ENCODE results near the gene UBE2J2. TPM values are rescaled to one million over a fixed set of nuclear protein-coding genes. Genes with fewer than 3 reads are reported as not detected.

Gene UBE2J2
- total RNA-seq, 2 donors from 2014 or later: 68.7 to 78.0 TPM

DNA sequence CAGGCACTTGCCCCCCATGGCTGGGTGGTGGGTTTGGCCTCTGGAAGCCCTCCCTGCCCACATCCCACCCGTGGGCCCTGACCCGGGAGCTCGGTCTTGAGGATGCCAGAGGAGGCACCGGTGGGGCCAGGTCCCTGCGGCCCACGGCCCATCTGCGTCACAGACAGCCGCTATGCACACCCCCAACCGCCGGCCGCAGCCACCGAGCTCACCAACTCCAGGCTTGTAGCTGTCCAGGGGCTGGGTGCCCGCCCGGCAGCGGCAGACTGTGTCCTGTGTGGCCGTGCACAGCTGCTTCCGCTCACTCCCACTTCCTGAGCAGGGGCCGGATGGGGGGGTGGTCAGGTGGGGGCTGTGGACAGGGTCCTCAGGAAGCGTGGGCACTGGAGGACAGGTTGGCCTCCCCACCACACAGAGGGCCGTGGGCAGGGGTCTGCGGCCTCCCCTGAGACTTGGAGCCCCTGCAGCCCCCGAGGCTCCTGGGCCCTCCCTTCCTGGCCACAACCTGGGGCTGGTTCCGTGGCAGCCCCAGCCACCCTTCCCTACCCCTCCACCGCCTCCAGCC is 60.8 kb downstream of the UBE2J2 start:
- Mint-ChIP-seq H3K36me3 (ENCODE audit: low read depth) (peaks cover 100% of the 10 kb centered on the region), H3K27me3 (no peaks in the 10 kb centered on the region), H3K4me1 (peaks cover 10% of the 10 kb centered on the region), H3K27ac (no peak overlapping the region), H3K4me3 (peak overlapping the region; percentile 95), H3K9me3 (no peaks in the 10 kb centered on the region)
- no peak for ATAC-seq (replicated peaks)

GRCh38 chr1:1211541-1212441 is 61.9 kb downstream of the UBE2J2 start:
- Mint-ChIP-seq H3K27me3 (no peaks in the 10 kb centered on the region), H3K4me3 (peak overlapping the region; percentile 95), H3K27ac (peak overlapping the region; percentile 96), H3K9me3 (no peaks in the 10 kb centered on the region), H3K36me3 (ENCODE audit: low read depth) (peaks cover 96% of the 10 kb centered on the region), H3K4me1 (peaks cover 10% of the 10 kb centered on the region)
- ATAC-seq (replicated peaks): no peak

DNA sequence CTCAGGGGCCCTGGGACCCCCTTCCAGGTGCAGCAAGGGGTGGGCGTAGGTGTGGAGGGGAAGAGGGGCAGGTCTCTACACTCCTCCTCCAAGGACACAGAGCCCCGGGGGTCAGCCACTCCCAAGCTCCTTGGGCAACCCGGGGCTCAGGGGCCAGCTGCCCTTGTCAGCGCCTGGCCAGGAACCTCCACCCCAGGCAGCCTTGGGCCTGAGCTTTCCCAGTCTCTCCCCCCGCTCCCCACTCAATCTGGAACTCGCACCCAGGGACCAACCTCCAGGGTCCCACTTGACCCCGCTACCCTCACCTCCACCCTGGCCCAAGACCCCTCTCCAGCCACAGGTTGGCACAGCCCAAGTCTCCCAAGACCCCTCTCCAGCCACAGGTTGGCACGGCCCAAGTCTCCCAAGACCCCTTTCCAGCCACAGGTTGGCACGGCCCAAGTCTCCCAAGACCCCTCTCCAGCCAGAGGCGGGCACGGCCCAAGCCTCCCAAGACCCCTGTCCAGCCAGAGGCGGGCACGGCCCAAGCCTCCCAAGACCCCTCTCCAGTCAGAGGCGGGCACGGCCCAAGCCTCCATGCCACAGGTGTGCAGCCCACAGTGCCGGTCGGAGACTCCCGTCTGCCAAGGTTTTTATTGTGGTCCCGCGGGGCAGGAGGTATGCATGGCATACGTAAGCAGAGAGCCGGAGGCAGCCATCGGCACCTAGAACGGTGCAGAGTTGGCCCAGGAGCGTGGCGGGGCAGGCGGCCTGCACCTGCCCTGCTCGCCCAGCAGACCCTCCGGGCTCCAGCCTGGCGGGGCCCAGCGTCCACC is 62.7 kb downstream of the UBE2J2 start:
- peak overlapping the region; percentile 95 for H3K4me3 Mint-ChIP-seq
- ATAC-seq (replicated peaks): no peak
- H3K27ac Mint-ChIP-seq: peak overlapping the region; percentile 96
- H3K9me3 Mint-ChIP-seq: no peaks in the 10 kb centered on the region
- no peaks in the 10 kb centered on the region for H3K27me3 Mint-ChIP-seq
- H3K4me1 Mint-ChIP-seq: peaks cover 6% of the 10 kb centered on the region
- peaks cover 96% of the 10 kb centered on the region for H3K36me3 Mint-ChIP-seq (ENCODE audit: low read depth)

DNA sequence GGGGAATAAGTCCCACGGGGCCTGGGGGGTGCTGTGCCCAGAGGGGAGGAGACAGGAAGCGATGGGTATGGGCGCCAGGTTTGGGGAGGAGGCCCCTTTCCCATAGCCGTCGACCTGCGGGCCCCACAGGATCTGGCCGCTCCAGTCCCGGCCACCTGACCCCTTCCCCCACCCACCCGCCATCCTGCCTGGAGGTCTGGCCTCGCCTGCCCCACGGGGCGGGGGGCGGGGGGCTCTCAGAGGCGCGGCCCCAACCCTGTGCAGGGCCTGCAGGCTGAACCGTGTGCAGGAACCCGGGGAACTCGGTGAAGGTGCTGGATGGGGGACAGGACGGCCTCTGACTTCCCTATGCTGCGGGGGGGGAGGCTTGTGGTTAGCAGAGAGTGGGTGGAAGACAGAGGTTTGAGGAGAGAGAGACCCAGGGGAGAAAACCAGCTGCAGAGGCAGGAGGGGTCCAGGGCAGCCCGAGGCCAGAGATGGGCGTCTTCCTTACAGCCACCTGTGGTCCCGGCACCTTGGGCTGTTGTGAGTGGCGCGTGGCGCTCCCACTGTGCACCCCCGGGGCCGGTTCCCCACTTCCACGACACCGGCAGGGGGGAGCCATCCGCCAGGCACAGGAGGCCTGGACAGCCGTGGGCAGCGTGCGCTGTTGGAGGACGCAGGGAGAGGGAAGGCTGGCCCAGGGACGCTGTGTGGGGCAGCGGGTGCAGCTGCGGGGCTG is 64.8 kb downstream of the UBE2J2 start:
- peak overlapping the region; percentile 95 for H3K4me3 Mint-ChIP-seq
- H3K9me3 Mint-ChIP-seq: no peaks in the 10 kb centered on the region
- no peaks in the 10 kb centered on the region for H3K27me3 Mint-ChIP-seq
- H3K27ac Mint-ChIP-seq: peak overlapping the region; percentile 96
- peaks cover 96% of the 10 kb centered on the region for H3K36me3 Mint-ChIP-seq (ENCODE audit: low read depth)
- ATAC-seq (replicated peaks): peak; percentile 23
- H3K4me1 Mint-ChIP-seq: peaks cover 6% of the 10 kb centered on the region

DNA sequence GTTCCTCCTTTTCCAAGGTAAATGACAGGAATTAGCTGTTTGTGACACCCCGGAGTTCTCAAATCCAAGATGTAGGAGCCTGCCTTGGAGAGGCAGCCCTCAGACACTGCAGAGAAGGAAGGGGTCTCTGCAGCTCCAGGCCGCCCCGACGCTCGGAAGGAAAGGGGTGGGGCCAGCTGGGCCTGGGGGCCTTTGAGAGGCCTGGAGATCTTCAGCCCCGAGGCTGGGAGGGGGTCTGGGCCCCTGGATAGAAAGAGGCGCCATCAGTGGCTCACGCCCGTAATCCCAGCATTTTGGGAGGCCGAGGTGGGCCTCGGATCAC is 66.1 kb downstream of the UBE2J2 start:
- H3K9me3 Mint-ChIP-seq: no peaks in the 10 kb centered on the region
- H3K4me1 Mint-ChIP-seq: peaks cover 6% of the 10 kb centered on the region
- H3K27ac Mint-ChIP-seq: peak overlapping the region; percentile 96
- H3K4me3 Mint-ChIP-seq: peak overlapping the region; percentile 95
- no peak for ATAC-seq (replicated peaks)
- H3K36me3 Mint-ChIP-seq (ENCODE audit: low read depth): peaks cover 95% of the 10 kb centered on the region
- H3K27me3 Mint-ChIP-seq: no peaks in the 10 kb centered on the region

GRCh38 chr1:1206966-1207531 is 66.6 kb downstream of the UBE2J2 start:
- Mint-ChIP-seq H3K27me3 (no peaks in the 10 kb centered on the region), H3K4me1 (peaks cover 6% of the 10 kb centered on the region)

DNA sequence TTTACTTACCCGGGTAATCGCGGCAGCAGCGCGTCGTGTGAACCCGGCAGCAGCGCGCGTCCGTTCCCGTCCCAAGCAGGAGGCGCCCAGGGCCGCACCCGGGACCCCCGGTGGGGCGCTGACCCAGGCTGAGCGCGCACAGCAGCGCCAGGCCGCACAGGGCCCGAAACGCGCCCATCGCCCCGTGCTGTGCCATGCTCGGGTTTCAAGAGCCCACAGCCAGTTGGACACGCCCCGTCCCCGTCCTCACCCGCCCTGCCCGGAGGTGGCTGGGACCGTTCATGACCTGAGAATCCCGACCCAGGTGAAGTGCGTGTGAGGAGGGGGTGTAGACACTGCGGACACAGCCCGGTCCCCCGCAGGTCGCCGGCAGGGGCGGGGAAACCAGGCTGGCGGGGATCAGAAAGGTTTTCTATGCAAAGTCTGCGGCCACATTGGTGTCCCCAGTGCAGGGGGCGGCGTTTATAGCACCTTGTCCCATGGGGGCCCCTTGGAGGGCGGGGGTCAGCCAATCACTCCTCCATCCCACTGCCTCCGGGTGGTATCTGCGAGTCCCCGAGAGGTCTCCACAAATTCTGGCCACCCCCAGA is 67.2 kb downstream of the UBE2J2 start, which contains the start of gene TNFRSF18:
TSS of gene TNFRSF18 (minus strand) at position 217 of the 590 bp plus-strand sequence. CDS start at position 196, 21 bp downstream.
- Mint-ChIP-seq H3K36me3 (ENCODE audit: low read depth) (peaks cover 85% of the 10 kb centered on the region), H3K4me3 (peak within 1 kb of the TSS; percentile 95), H3K27me3 (no peaks in the 10 kb centered on the region), H3K4me1 (peaks cover 6% of the 10 kb centered on the region), H3K27ac (peak within 1 kb of the TSS; percentile 96), H3K9me3 (no peaks in the 10 kb centered on the region)
- ATAC-seq (replicated peaks): peak; percentile 39

More at GRCh38 chr1:1206966-1207531, 66.6 kb downstream of the UBE2J2 start:
- Mint-ChIP-seq H3K36me3 (ENCODE audit: low read depth) (peaks cover 90% of the 10 kb centered on the region), H3K9me3 (no peaks in the 10 kb centered on the region), H3K27ac (peak overlapping the region; percentile 96), H3K4me3 (peak overlapping the region; percentile 95)
- peak; percentile 9 for ATAC-seq (replicated peaks)

DNA sequence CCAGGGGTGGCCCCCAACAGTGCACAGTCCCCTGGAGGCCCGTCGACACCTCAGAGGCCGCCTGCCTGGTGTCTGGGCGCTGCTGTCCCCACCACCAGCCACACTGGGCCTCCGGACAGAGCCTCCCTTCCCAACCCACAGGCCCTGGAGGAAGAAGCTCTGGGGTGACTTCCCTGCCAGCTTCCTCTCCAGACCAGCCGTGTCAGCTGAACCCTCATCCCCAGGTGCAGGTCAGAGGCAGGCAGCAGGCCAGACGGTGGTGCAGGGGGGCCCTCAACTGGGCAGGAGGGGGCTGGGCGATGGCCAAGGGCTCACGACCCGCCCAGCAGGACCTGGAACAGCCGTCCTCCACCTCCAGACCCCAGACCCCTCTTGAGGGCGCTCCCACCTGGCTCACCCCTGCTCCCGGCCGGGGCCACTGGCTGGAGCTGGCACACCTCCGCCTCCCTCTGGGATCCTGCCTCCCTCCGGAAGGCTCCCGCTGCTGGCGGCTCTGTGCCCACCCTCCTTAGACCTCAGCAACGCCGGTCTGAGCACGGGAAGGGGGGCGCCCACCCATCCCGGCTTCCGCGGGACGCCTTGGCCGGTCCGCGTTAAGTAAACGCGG is 67.8 kb downstream of the UBE2J2 start:
- Mint-ChIP-seq H3K27me3 (no peaks in the 10 kb centered on the region), H3K9me3 (no peaks in the 10 kb centered on the region), H3K36me3 (ENCODE audit: low read depth) (peaks cover 79% of the 10 kb centered on the region), H3K27ac (peak overlapping the region; percentile 96), H3K4me1 (peaks cover 6% of the 10 kb centered on the region), H3K4me3 (peak overlapping the region; percentile 95)
- no peak for ATAC-seq (replicated peaks)

DNA sequence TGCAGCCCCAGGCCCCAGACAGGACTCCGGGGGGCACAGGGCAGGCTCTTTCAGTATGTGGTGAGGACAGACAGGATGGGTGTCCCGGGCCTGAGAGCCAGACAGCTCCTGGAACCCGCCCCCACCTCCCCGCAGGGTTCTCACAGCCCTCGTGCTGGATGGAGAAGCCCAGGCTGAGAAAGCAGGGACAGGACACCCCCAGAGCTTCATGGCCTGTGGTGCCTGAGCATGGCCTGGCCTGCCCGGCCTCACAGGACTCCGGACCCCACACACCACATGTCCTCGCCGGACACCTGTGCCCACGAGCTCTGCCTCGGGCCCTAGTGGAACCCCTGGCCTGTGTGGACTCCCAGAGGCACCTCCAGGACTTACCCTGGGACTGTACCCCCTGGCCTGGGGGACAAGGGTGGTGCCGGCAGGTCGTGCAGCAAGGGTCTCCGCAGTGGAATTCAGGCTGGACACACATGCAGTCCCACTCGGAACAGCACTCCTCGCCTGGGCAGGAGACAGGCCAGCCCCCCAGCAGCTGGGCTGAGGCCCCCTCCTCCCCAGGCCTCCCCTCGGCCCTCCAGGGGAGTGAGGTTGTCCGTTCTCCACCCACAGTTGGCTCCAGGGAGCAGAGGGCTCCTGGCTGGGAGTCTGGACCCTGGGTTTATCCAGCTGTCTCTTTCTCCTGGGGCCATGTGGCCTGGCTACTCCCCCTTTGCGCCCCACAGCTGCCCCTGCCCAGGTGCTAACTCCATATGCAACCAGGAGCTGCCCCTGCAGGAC is 68.5 kb downstream of the UBE2J2 start:
- Mint-ChIP-seq H3K4me1 (peaks cover 10% of the 10 kb centered on the region), H3K4me3 (peak overlapping the region; percentile 95), H3K27me3 (no peaks in the 10 kb centered on the region), H3K36me3 (ENCODE audit: low read depth) (peaks cover 78% of the 10 kb centered on the region), H3K9me3 (no peaks in the 10 kb centered on the region), H3K27ac (peak overlapping the region; percentile 61)
- ATAC-seq (replicated peaks): no peak

DNA sequence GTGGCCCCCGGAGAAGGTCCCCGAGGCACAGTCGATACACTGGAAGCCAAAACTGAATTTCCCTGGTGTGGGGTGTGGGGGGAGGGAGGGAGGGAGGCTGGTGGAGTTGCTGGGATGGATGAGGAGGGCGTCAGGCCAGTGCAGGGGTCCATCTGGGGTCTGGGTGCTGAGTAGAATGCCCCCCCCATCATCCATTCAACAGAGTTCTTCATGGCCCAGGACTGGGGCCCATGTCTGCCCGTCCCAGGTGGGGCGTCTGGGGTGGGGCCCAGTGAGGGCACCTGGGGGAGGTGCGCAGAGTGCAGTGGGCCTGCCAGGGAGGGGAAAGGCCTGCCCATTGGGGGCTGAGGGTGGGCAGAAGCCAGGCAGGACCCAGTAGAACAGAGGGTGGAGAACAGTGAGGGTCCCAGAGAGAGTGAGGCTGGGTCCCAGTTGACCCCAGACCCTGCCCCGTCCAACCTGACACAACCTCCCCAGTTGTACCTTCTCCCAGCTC is 69.2 kb downstream of the UBE2J2 start:
- Mint-ChIP-seq H3K27ac (peak overlapping the region; percentile 61), H3K4me3 (peak overlapping the region; percentile 95)

More for the DNA sequence above, 69.2 kb downstream of the UBE2J2 start:
- H3K9me3 Mint-ChIP-seq: no peaks in the 10 kb centered on the region
- no peaks in the 10 kb centered on the region for H3K27me3 Mint-ChIP-seq
- no peak for ATAC-seq (replicated peaks)
- peaks cover 10% of the 10 kb centered on the region for H3K4me1 Mint-ChIP-seq
- H3K36me3 Mint-ChIP-seq (ENCODE audit: low read depth): peaks cover 72% of the 10 kb centered on the region

Measured in activated T-helper 17 cell treated with anti-CD3 and anti-CD28 coated beads, Interleukin-2, amount 50 U/mL, for 72 hours (primary cell).